ENCODE measurements around the gene HOXA4.

The HOXA4 gene

DNA sequence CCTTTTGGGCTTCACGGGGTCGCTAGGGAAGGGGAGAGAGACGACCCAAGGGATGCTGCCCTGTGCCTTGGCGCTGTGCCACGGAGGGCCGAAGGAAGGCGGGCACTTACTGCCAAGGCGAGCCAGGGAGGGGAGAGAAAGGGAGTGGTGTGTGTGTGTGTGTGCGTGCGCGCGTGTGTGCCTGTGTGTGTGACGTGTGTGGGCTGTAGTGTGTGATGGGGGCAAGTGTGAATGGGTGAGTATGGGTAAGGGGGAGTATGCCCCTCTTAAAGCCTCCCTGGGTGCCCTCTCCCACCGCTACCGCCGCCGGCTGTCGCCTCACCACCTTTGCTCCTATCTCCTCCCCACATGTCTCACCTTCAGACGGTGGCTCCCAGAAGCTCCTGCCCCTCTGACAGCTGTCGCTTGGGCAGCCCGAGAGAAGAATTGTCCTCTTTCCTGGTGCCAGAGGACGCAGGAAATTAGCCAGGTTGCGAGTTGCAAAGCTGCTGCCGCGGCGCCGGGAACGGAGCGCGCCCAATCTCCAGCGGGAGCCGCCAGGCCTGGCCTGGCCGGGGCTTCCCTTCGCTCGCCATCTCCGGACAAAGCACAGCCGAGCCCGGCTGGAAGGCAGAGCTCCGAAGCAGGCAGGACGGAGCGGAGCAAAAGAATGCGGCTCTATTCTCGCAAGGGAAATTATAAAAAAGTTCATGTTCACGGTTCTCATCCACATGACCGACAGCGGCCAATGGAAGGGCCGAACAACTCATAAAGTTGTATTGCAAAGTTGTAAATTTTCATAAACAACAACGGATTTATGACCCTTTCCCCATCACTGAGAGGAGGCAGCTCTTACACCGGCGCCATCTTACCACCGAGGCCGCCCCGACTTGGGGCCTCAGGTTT is 21.6 kb upstream of the HOXA4 start, which contains the start of gene HOXA3:
Gene HOXA3 (minus strand): TSS at position 653 of the 885 bp plus-strand sequence. CDS start 41,943 bp downstream, outside the sequence.
- H3K4me1 ChIP-seq (ENCODE audit: control insufficient read depth, insufficient read depth, low read length) = peaks cover 51% of the 10 kb centered on the region
- H3K36me3 ChIP-seq (ENCODE audit: control insufficient read depth, insufficient read depth, low read length) = no peaks in the 10 kb centered on the region
- H3K27me3 ChIP-seq (ENCODE audit: control insufficient read depth, insufficient read depth, low read length) = peaks cover 90% of the 10 kb centered on the region
- H3K4me3 ChIP-seq (ENCODE audit: low read length) = no peak within 1 kb of the TSS
- H3K9ac ChIP-seq (ENCODE audit: low read length) = no peak within 1 kb of the TSS
- no peaks in the 10 kb centered on the region for H3K9me3 ChIP-seq (ENCODE audit: control insufficient read depth, low read length)

DNA sequence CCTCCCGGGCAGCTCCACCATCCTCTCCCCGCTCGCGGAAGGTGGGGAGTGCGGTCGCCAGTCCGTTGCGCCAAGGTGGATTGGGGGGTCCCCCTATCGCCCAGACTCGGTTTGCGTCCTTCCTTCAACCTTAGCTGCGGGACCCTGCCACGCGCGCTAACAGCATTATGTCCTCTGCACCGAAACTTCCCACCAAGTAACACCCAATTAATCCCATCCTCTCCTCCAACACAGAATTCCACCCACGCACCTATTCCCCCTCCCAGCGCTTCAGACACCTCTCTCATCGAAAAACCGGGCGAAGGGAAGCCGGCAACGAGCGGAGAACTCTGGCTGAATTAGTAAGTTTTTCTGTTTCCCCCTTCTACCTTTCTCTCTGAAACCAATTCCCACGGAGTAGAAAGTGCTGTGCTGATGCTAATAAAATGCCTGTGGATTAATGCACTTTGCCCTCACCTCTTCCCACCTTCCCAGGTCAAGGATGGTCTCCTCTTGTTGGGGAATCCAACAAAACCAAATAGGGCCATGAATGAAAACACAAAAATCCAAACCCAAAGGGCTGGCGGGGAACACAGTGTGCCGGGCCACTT is 20.9 kb upstream of the HOXA4 start:
- Histone ChIP-seq H3K36me3 (ENCODE audit: control insufficient read depth, insufficient read depth, low read length) (no peaks in the 10 kb centered on the region), H3K4me3 (ENCODE audit: low read length) (peak overlapping the region; percentile 44), H3K4me1 (ENCODE audit: control insufficient read depth, insufficient read depth, low read length) (peaks cover 51% of the 10 kb centered on the region), H3K27me3 (ENCODE audit: control insufficient read depth, insufficient read depth, low read length) (peaks cover 90% of the 10 kb centered on the region), H3K9me3 (ENCODE audit: control insufficient read depth, low read length) (no peaks in the 10 kb centered on the region), H3K9ac (ENCODE audit: low read length) (no peak overlapping the region)

GRCh38 chr7:27150568-27151340 is 20.2 kb upstream of the HOXA4 start:
- Histone ChIP-seq H3K27me3 (ENCODE audit: control insufficient read depth, insufficient read depth, low read length) (peaks cover 90% of the 10 kb centered on the region), H3K9me3 (ENCODE audit: control insufficient read depth, low read length) (no peaks in the 10 kb centered on the region), H3K4me1 (ENCODE audit: control insufficient read depth, insufficient read depth, low read length) (peaks cover 45% of the 10 kb centered on the region), H3K36me3 (ENCODE audit: control insufficient read depth, insufficient read depth, low read length) (no peaks in the 10 kb centered on the region), H3K4me3 (ENCODE audit: low read length) (peak overlapping the region; percentile 44), H3K9ac (ENCODE audit: low read length) (no peak overlapping the region)

- no peak overlapping the region for H3K9ac ChIP-seq (ENCODE audit: low read length)
- peaks cover 40% of the 10 kb centered on the region for H3K4me1 ChIP-seq (ENCODE audit: control insufficient read depth, insufficient read depth, low read length)
- H3K9me3 ChIP-seq (ENCODE audit: control insufficient read depth, low read length) = no peaks in the 10 kb centered on the region
- H3K36me3 ChIP-seq (ENCODE audit: control insufficient read depth, insufficient read depth, low read length) = no peaks in the 10 kb centered on the region
- H3K27me3 ChIP-seq (ENCODE audit: control insufficient read depth, insufficient read depth, low read length) = peaks cover 90% of the 10 kb centered on the region
- H3K4me3 ChIP-seq (ENCODE audit: low read length) = peak overlapping the region; percentile 44
Measured at GRCh38 chr7:27149842-27150567, 19.4 kb upstream of the HOXA4 start.

- Histone ChIP-seq H3K36me3 (ENCODE audit: control insufficient read depth, insufficient read depth, low read length) (no peaks in the 10 kb centered on the region), H3K4me3 (ENCODE audit: low read length) (no peak overlapping the region), H3K9ac (ENCODE audit: low read length) (no peak overlapping the region), H3K9me3 (ENCODE audit: control insufficient read depth, low read length) (no peaks in the 10 kb centered on the region), H3K4me1 (ENCODE audit: control insufficient read depth, insufficient read depth, low read length) (peaks cover 42% of the 10 kb centered on the region), H3K27me3 (ENCODE audit: control insufficient read depth, insufficient read depth, low read length) (peaks cover 90% of the 10 kb centered on the region)
Measured at GRCh38 chr7:27148756-27149641, 18.4 kb upstream of the HOXA4 start.

- H3K36me3 ChIP-seq (ENCODE audit: control insufficient read depth, insufficient read depth, low read length) = no peaks in the 10 kb centered on the region
- peaks cover 42% of the 10 kb centered on the region for H3K4me1 ChIP-seq (ENCODE audit: control insufficient read depth, insufficient read depth, low read length)
- H3K9ac ChIP-seq (ENCODE audit: low read length) = no peak overlapping the region
- H3K9me3 ChIP-seq (ENCODE audit: control insufficient read depth, low read length) = no peaks in the 10 kb centered on the region
- peaks cover 84% of the 10 kb centered on the region for H3K27me3 ChIP-seq (ENCODE audit: control insufficient read depth, insufficient read depth, low read length)
- H3K4me3 ChIP-seq (ENCODE audit: low read length) = no peak overlapping the region
Measured at GRCh38 chr7:27148031-27148755, 17.6 kb upstream of the HOXA4 start.

DNA sequence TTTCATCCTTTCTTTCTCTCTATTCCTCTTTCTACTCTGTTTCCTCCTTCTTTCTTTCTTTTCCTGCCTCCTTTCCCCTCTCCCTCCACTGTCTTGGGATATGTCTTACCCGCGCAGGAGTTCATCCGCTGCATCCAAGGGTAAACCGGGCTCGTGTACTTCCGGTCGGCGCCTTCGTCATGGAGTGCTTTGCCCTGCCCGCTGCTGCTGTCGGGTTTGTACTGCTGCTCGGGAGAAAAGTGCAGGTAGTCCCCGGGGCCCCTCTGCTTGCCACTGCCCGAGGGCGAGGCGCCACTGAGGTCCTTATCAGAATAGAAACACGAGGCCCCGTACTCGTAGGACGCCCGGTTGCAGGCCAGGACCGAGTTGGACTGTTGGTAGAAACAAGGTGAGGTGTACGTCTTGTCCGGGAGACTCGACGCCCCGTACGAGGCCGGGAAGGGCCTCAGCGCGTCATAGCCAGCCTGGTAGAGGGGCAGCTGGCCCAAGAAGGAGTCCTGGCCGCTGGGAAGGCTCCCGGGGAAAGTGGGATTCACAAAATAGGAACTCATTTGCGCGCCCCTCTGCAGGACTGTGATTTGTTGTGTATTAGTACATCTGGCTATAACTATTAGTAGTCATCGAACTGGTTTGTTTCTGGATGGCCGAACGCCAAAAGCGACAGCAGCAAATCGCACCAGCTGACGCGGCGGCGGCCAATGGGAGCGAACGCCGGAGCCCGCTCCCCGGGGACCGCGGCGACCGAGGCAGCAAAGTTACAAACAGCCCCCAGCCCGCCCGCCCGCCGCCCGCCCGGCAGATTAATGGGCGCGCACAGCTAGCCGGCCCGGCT is 16.9 kb upstream of the HOXA4 start, which contains the start of gene HOXA6:
Gene HOXA6 (minus strand): TSS at position 576 of the 832 bp plus-strand sequence. CDS start 25 bp downstream, at position 551.
- Histone ChIP-seq H3K27me3 (ENCODE audit: control insufficient read depth, insufficient read depth, low read length) (peaks cover 77% of the 10 kb centered on the region), H3K4me1 (ENCODE audit: control insufficient read depth, insufficient read depth, low read length) (peaks cover 37% of the 10 kb centered on the region), H3K4me3 (ENCODE audit: low read length) (no peak within 1 kb of the TSS), H3K9ac (ENCODE audit: low read length) (no peak within 1 kb of the TSS), H3K36me3 (ENCODE audit: control insufficient read depth, insufficient read depth, low read length) (no peaks in the 10 kb centered on the region), H3K9me3 (ENCODE audit: control insufficient read depth, low read length) (no peaks in the 10 kb centered on the region)

DNA sequence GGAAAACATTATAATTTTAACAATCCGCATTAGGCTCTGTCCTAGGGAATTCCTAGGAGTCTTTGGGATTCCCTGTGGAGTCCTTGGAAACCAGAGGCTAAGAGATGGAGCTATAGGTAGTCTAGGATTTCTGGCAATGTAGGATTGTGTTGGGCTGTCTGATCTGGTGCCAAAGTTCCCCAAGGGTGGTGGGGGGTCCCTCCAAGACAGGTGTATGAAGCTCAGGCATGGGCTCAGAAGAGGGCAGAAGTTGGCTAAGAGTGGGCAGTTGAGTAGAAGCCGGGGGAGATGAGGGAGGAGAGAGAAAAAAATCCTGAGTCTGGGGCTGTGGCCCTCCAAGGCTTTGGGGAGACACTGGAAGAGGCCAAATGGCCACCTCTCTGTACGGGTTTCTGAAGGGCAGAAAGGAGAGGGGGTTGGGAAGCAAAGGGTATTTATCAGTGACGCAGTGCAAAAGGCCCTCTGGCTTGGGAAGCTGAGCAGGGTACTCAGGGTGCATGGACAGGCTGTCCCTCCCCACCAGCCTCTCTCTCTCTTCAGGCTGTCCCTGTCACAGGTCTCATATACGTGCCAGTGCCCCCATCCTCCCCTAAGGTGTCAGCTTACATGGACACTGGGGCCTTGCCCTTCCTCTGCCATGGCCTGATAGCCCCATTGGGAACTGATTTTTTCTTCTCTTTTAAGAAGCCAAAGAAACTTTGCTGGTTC is 16.1 kb upstream of the HOXA4 start:
- H3K4me3 ChIP-seq (ENCODE audit: low read length) = no peak overlapping the region
- no peaks in the 10 kb centered on the region for H3K9me3 ChIP-seq (ENCODE audit: control insufficient read depth, low read length)
- no peak overlapping the region for H3K9ac ChIP-seq (ENCODE audit: low read length)
- no peaks in the 10 kb centered on the region for H3K36me3 ChIP-seq (ENCODE audit: control insufficient read depth, insufficient read depth, low read length)
- H3K27me3 ChIP-seq (ENCODE audit: control insufficient read depth, insufficient read depth, low read length) = peaks cover 74% of the 10 kb centered on the region
- peaks cover 32% of the 10 kb centered on the region for H3K4me1 ChIP-seq (ENCODE audit: control insufficient read depth, insufficient read depth, low read length)

DNA sequence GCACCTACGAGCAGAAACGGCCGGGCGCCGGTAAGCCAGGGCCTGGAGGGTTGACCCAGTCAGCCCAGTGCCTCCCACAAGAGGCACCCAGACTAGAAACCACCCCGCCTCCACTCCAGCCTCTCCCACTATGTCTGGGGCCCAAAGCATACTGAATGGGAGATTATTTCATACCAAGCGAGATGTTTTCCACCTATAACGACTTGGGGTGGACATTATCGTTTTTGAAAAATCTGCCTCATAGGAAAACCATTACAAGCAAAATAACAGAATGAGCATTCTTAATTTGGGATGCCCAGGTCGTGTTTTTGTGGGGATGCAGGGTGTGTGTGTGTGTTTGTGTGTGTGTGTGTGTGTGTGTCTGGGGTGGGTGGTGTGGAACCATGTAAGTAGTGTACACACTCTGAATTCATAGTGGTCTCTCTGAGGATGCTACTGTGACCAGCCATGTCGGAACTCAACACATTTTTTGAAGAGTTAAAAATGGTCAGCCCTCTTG is 15.4 kb upstream of the HOXA4 start:
- H3K9me3 ChIP-seq (ENCODE audit: control insufficient read depth, low read length) = no peaks in the 10 kb centered on the region
- H3K9ac ChIP-seq (ENCODE audit: low read length) = no peak overlapping the region
- H3K4me3 ChIP-seq (ENCODE audit: low read length) = no peak overlapping the region
- H3K36me3 ChIP-seq (ENCODE audit: control insufficient read depth, insufficient read depth, low read length) = no peaks in the 10 kb centered on the region
- H3K4me1 ChIP-seq (ENCODE audit: control insufficient read depth, insufficient read depth, low read length) = peaks cover 26% of the 10 kb centered on the region
- peaks cover 67% of the 10 kb centered on the region for H3K27me3 ChIP-seq (ENCODE audit: control insufficient read depth, insufficient read depth, low read length)
